HL-60 (cell line): ENCODE data around the gene MGAT5.

ENCODE experiments used
- DNase-seq, 2 experiments: peaks; one replicate each; pipeline ENCODE4 v3.0.0-alpha.2; 2010 to 2020; ENCODE audit warnings: low read depth in 1 of 2, low spot score in 1 of 2
- H3K27ac ChIP-seq: fragments of 250-450 bp; sonication (Bioruptor Pico); replicated peaks from 2 replicates; pipeline ENCODE4 v1.5.1; 2020; ENCODE audit warnings: mild to moderate bottlenecking, moderate library complexity
- H3K27me3 ChIP-seq: fragments of 250-450 bp; sonication (Bioruptor Pico); 2 replicates; pipeline ENCODE4 v1.5.1; 2021; ENCODE audit warnings: mild to moderate bottlenecking, moderate library complexity; ENCODE audit not compliant: insufficient read depth, poor library complexity, severe bottlenecking
- H3K4me3 ChIP-seq: replicated peaks from 2 replicates; pipeline ENCODE4 v1.5.1; 2011; ENCODE audit warnings: mild to moderate bottlenecking, control low read depth, low read length; ENCODE audit not compliant: insufficient read depth
- CTCF ChIP-seq: IDR thresholded peaks from one replicate; pipeline ENCODE4 v1.5.1; 2011; ENCODE audit warnings: low read length, control low read depth, inconsistent platforms; ENCODE audit not compliant: insufficient read depth
- GABPA ChIP-seq: IDR thresholded peaks from 2 replicates; pipeline ENCODE4 v1.6.1; 2012; ENCODE audit warnings: low read depth
- POLR2AphosphoS5 ChIP-seq: IDR thresholded peaks from 2 replicates; pipeline ENCODE4 v1.6.1; 2012; ENCODE audit warnings: low read depth
- REST ChIP-seq: IDR thresholded peaks from 2 replicates; pipeline ENCODE4 v1.6.1; 2012; ENCODE audit warnings: low read depth; ENCODE audit not compliant: insufficient replicate concordance
- SPI1 ChIP-seq: IDR thresholded peaks from 2 replicates; pipeline ENCODE4 v1.6.1; 2012; ENCODE audit warnings: low read depth, mild to moderate bottlenecking, borderline replicate concordance

MGAT5 gene

GRCh38 chr2:134261398-134262131 is 7.7 kb downstream of the MGAT5 start:
- TF ChIP-seq GABPA (no peak), SPI1 (0 out of 2 replicates have a peak, but pooled peaks have one; percentile 1)
- H3K27ac ChIP-seq, result no peak overlapping the region
- no peak for DNase-seq
- H3K27me3 ChIP-seq, result no peaks in the 10 kb centered on the region
- no peak overlapping the region for H3K4me3 ChIP-seq

- H3K27me3 ChIP-seq, result no peaks in the 10 kb centered on the region
- no peak overlapping the region for H3K4me3 ChIP-seq
- DNase-seq, result no peak
- TF ChIP-seq CTCF (no peak), GABPA (no peak), SPI1 (no peak), POLR2AphosphoS5 (no peak), REST (no peak)
- H3K27ac ChIP-seq, result no peak overlapping the region
These were observed 8.8 kb downstream of the MGAT5 start for GRCh38 chr2:134262684-134263083.

- no peak for TF ChIP-seq POLR2AphosphoS5
- TF ChIP-seq SPI1, result no peak
- TF ChIP-seq GABPA, result no peak
- TF ChIP-seq CTCF, result no peak
- TF ChIP-seq REST, result no peak
- Histone ChIP-seq H3K4me3 (no peak overlapping the region), H3K27me3 (no peaks in the 10 kb centered on the region), H3K27ac (no peak overlapping the region)
- DNase-seq, result no peak
These were observed 14.4 kb downstream of the MGAT5 start for GRCh38 chr2:134268265-134268664.

- no peak for TF ChIP-seq CTCF
- no peak for TF ChIP-seq GABPA
- no peak for TF ChIP-seq POLR2AphosphoS5
- TF ChIP-seq SPI1, result no peak
- TF ChIP-seq REST, result no peak
- DNase-seq, result no peak
- Histone ChIP-seq H3K27me3 (no peaks in the 10 kb centered on the region), H3K27ac (no peak overlapping the region), H3K4me3 (no peak overlapping the region)
These were observed 15.4 kb downstream of the MGAT5 start for GRCh38 chr2:134269230-134269629.
